Dermis blood vessel endothelial cell (primary cell): ENCODE results near the gene SPEG. TPM values are rescaled to one million over a fixed set of nuclear protein-coding genes. Genes with fewer than 3 reads are reported as not detected.
A peak's percentile ranks its signal among the peaks of the same experiment; 100 is the strongest.

Experiments
- DNase-seq: peaks from one replicate; pipeline ENCODE4 v3.0.0; 2010
- total RNA-seq: library from RNA; depleted of rRNA; stranded (reverse); fragments of >200 nt; gene quantifications from 2 replicates; pipeline ENCODE4 v1.2.3, GENCODE V29; 2014

Gene SPEG
- total RNA-seq, 1 donor from 2014 or later: 1.7 TPM

- no peak for DNase-seq
These were observed 48.2 kb downstream of the SPEG start for GRCh38 chr2:219482674-219483405.

GRCh38 chr2:219483451-219484342 lies 49.1 kb downstream of the SPEG start:
- no peak for DNase-seq

- DNase-seq: no peak
These were observed 49.9 kb downstream of the SPEG start for GRCh38 chr2:219484343-219485200.

- no peak for DNase-seq
These were observed 50.5 kb downstream of the SPEG start for GRCh38 chr2:219485201-219485580.

- no peak for DNase-seq
These were observed 51.8 kb downstream of the SPEG start for GRCh38 chr2:219486380-219486959.

- no peak for DNase-seq
These were observed 53.7 kb downstream of the SPEG start for GRCh38 chr2:219488149-219488843.

GRCh38 chr2:219488844-219489194 lies 54.2 kb downstream of the SPEG start:
- DNase-seq: no peak

- no peak for DNase-seq
These were observed 54.7 kb downstream of the SPEG start for GRCh38 chr2:219489315-219489714.

GRCh38 chr2:219490186-219490585 lies 55.5 kb downstream of the SPEG start:
- no peak for DNase-seq

- no peak for DNase-seq
These were observed 56.0 kb downstream of the SPEG start for GRCh38 chr2:219490600-219491130.

- no peak for DNase-seq
These were observed 56.8 kb downstream of the SPEG start for GRCh38 chr2:219491278-219491963.

GRCh38 chr2:219492575-219492974 lies 57.9 kb downstream of the SPEG start:
- DNase-seq: no peak

GRCh38 chr2:219493086-219493485 lies 58.4 kb downstream of the SPEG start:
- DNase-seq: no peak

- no peak for DNase-seq
These were observed 60.4 kb downstream of the SPEG start for GRCh38 chr2:219494952-219495530.

GRCh38 chr2:219495531-219496122 lies 61.0 kb downstream of the SPEG start:
- peak; percentile 77 for DNase-seq

- DNase-seq: no peak
These were observed 61.7 kb downstream of the SPEG start for GRCh38 chr2:219496247-219496824.

- DNase-seq: peak; percentile 19
These were observed 62.3 kb downstream of the SPEG start for GRCh38 chr2:219496825-219497494.

GRCh38 chr2:219497495-219498279 lies 63.0 kb downstream of the SPEG start:
- DNase-seq: peak; percentile 77
